Thoracic aorta (tissue), 2 donors: ENCODE measurements around the gene ADGB. TPM values are rescaled to one million over a fixed set of nuclear protein-coding genes. Genes with fewer than 3 reads are reported as not detected.
"Not testable (repeated sequence)": the region's sequence is repeated elsewhere in the genome, so short reads cannot be mapped to it uniquely, and the experiment has no call there.

ENCODE experiments used
- ATAC-seq: fragments of 150-250 bp; one replicate; pipeline ENCODE4 v1.8.0; 2017; ENCODE audit warnings: low read depth; ENCODE audit not compliant: insufficient number of reproducible peaks, low FRiP score
- DNase-seq: peaks from one replicate; pipeline ENCODE4 v3.0.0-alpha.2; 2020; ENCODE audit warnings: low spot score
- H3K27ac ChIP-seq, 2 donors: fragments of 200-600 bp; sonication (generic); 1 replicate in 1 of 2; 2 replicates in 1 of 2; pipeline ENCODE4 v1.5.1; 2016; ENCODE audit warnings: mild to moderate bottlenecking in 2 of 2, moderate library complexity in 2 of 2
- H3K27me3 ChIP-seq: fragments of 200-600 bp; sonication (generic); replicated peaks from 2 replicates; pipeline ENCODE4 v1.6.0; 2016; ENCODE audit warnings: mild to moderate bottlenecking; ENCODE audit not compliant: insufficient read depth
- H3K36me3 ChIP-seq: fragments of 200-600 bp; sonication (generic); one replicate; pipeline ENCODE4 v1.5.1; 2016
- H3K4me1 ChIP-seq, 2 donors: fragments of 200-600 bp; sonication (generic); 1 replicate in 1 of 2; 2 replicates in 1 of 2; pipeline versions ENCODE4 v1.5.1 to v1.6.0; 2016; ENCODE audit warnings: low read depth in 2 of 2, mild to moderate bottlenecking in 1 of 2; ENCODE audit not compliant: control insufficient read depth in 1 of 2
- H3K4me3 ChIP-seq: fragments of 200-600 bp; sonication (generic); 2 replicates; pipeline ENCODE4 v1.5.1; 2016; ENCODE audit warnings: mild to moderate bottlenecking
- H3K9me3 ChIP-seq: fragments of 200-600 bp; sonication (generic); 2 replicates; pipeline ENCODE4 v1.5.1; 2016
- CTCF ChIP-seq: fragments of 200-600 bp; sonication (generic); IDR thresholded peaks from one replicate; pipeline ENCODE4 v1.5.1; 2019; ENCODE audit warnings: antibody characterized with exemption
- total RNA-seq, 2 donors: library from RNA; depleted of rRNA; stranded (reverse); fragments of >200 nt; gene quantifications; one replicate each; pipeline versions ENCODE4 v1.1.0 to v1.2.3, GENCODE V29; 2016

Gene ADGB
- total RNA-seq, 2 donors from 2014 or later: not detected

- H3K4me3 ChIP-seq: no peak overlapping the region
- ATAC-seq: no peak
- no peak for DNase-seq
These were observed 251.6 kb downstream of the ADGB start for GRCh38 chr6:146850238-146850896.

GRCh38 chr6:146850981-146851380 is 252.2 kb downstream of the ADGB start:
- H3K36me3 ChIP-seq: no peaks in the 10 kb centered on the region
- no peaks in the 10 kb centered on the region for H3K4me1 ChIP-seq
- H3K27me3 ChIP-seq: no peaks in the 10 kb centered on the region
- no peak for DNase-seq
- no peaks in the 10 kb centered on the region for H3K9me3 ChIP-seq
- no peak overlapping the region for H3K27ac ChIP-seq
- no peak for ATAC-seq
- TF ChIP-seq CTCF: no peak
- no peak overlapping the region for H3K4me3 ChIP-seq

More at GRCh38 chr6:146850238-146850896, 251.6 kb downstream of the ADGB start:
- Histone ChIP-seq H3K27me3 (no peaks in the 10 kb centered on the region), H3K4me1 (no peaks in the 10 kb centered on the region), H3K9me3 (no peaks in the 10 kb centered on the region), H3K36me3 (no peaks in the 10 kb centered on the region), H3K27ac (no peak overlapping the region)
- no peak for TF ChIP-seq CTCF

GRCh38 chr6:146851837-146852236 is 253.1 kb downstream of the ADGB start:
- no peaks in the 10 kb centered on the region for H3K36me3 ChIP-seq
- no peaks in the 10 kb centered on the region for H3K9me3 ChIP-seq
- H3K4me3 ChIP-seq: no peak overlapping the region
- no peaks in the 10 kb centered on the region for H3K27me3 ChIP-seq
- H3K4me1 ChIP-seq: no peaks in the 10 kb centered on the region
- no peak for TF ChIP-seq CTCF
- H3K27ac ChIP-seq: no peak overlapping the region
- no peak for ATAC-seq
- no peak for DNase-seq

- H3K27ac ChIP-seq, H3K4me1 ChIP-seq, H3K36me3 ChIP-seq, H3K27me3 ChIP-seq, H3K9me3 ChIP-seq, DNase-seq, H3K4me3 ChIP-seq, ATAC-seq: not testable (repeated sequence)
These were observed 255.9 kb downstream of the ADGB start for GRCh38 chr6:146854521-146855255.

- H3K4me3 ChIP-seq: no peak overlapping the region
- no peak for DNase-seq
- H3K27me3 ChIP-seq: no peaks in the 10 kb centered on the region
- no peak for ATAC-seq
- H3K4me1 ChIP-seq: peaks cover 5 to 15% of the 10 kb centered on the region in 2 donors
- no peak for TF ChIP-seq CTCF
- H3K27ac ChIP-seq: no peak overlapping the region
- H3K36me3 ChIP-seq: no peaks in the 10 kb centered on the region
- no peaks in the 10 kb centered on the region for H3K9me3 ChIP-seq
These were observed 257.1 kb downstream of the ADGB start for GRCh38 chr6:146855889-146856288.
